Mesenchymal stem cell (in vitro differentiated cells and primary cell): Measurements from ENCODE around the gene CFAP74. TPM values are rescaled to one million over a fixed set of nuclear protein-coding genes. Genes with fewer than 3 reads are reported as not detected.

Source experiments
- DNase-seq: peaks from one replicate; pipeline ENCODE4 v3.0.0-alpha.2; 2013
- H2AFZ ChIP-seq: one replicate; pipeline ENCODE4 v1.6.1; 2013; ENCODE audit warnings: low read depth, mild to moderate bottlenecking, control low read depth, inconsistent platforms, low read length, moderate library complexity
- H2AK5ac ChIP-seq: 2 replicates; pipeline ENCODE4 v1.6.1; 2013; ENCODE audit warnings: low read length, moderate library complexity, mild to moderate bottlenecking, inconsistent platforms; ENCODE audit not compliant: severe bottlenecking
- H2BK120ac ChIP-seq: one replicate; pipeline ENCODE4 v1.6.1; 2013; ENCODE audit warnings: low read depth, mild to moderate bottlenecking, inconsistent platforms, low read length, moderate library complexity
- H2BK12ac ChIP-seq, 2 experiments: one replicate each; pipeline ENCODE4 v1.6.1; 2013; ENCODE audit warnings: inconsistent platforms in 2 of 2, low read length in 2 of 2, mild to moderate bottlenecking in 2 of 2, moderate library complexity in 2 of 2, control low read depth in 1 of 2
- H2BK15ac ChIP-seq: one replicate; pipeline ENCODE4 v1.6.1; 2013; ENCODE audit warnings: mild to moderate bottlenecking, low read depth, inconsistent platforms; ENCODE audit not compliant: poor library complexity, severe bottlenecking
- H2BK5ac ChIP-seq: 2 replicates; pipeline ENCODE4 v1.6.1; 2013; ENCODE audit warnings: low read depth, mild to moderate bottlenecking, low read length, control low read depth, inconsistent platforms; ENCODE audit not compliant: poor library complexity, severe bottlenecking
- H3K14ac ChIP-seq, 2 experiments: one replicate each; pipeline ENCODE4 v1.6.1; 2013; ENCODE audit warnings: inconsistent platforms in 2 of 2, low read length in 2 of 2, control low read depth in 1 of 2, mild to moderate bottlenecking in 1 of 2, moderate library complexity in 1 of 2
- H3K18ac ChIP-seq, 2 experiments: one replicate each; pipeline ENCODE4 v1.6.1; 2013; ENCODE audit warnings: inconsistent platforms in 2 of 2, low read length in 2 of 2, control low read depth in 1 of 2, low read depth in 1 of 2, mild to moderate bottlenecking in 1 of 2
- H3K23ac ChIP-seq, 2 experiments: one replicate each; pipeline ENCODE4 v1.6.1; 2013; ENCODE audit warnings: inconsistent platforms in 2 of 2, low read length in 2 of 2, mild to moderate bottlenecking in 2 of 2, moderate library complexity in 2 of 2, control low read depth in 1 of 2
- H3K27ac ChIP-seq: 2 replicates; pipeline ENCODE4 v1.5.1; 2013; ENCODE audit warnings: mild to moderate bottlenecking, moderate library complexity, low read length, control low read depth, inconsistent platforms; ENCODE audit not compliant: poor library complexity, severe bottlenecking
- H3K27me3 ChIP-seq, 2 experiments: 2 replicates each; pipeline versions ENCODE4 v1.6.1 to v1.7.0; 2013; ENCODE audit warnings: low read length in 2 of 2, mild to moderate bottlenecking in 2 of 2, moderate library complexity in 2 of 2, control low read depth in 1 of 2, inconsistent platforms in 1 of 2; ENCODE audit not compliant: control insufficient read depth in 1 of 2, insufficient read depth in 1 of 2
- H3K36me3 ChIP-seq, 2 experiments: 2 replicates each; pipeline versions ENCODE4 v1.6.1 to v1.7.0; 2013; ENCODE audit warnings: low read length in 2 of 2, control low read depth in 1 of 2, inconsistent platforms in 1 of 2, low read depth in 1 of 2, mild to moderate bottlenecking in 1 of 2; ENCODE audit not compliant: insufficient read depth in 2 of 2, control insufficient read depth in 1 of 2
- H3K4ac ChIP-seq, 2 experiments: one replicate each; pipeline ENCODE4 v1.6.1; 2013; ENCODE audit warnings: inconsistent platforms in 2 of 2, low read length in 2 of 2, mild to moderate bottlenecking in 2 of 2, moderate library complexity in 2 of 2, control low read depth in 1 of 2, low read depth in 1 of 2
- H3K4me1 ChIP-seq: 2 replicates; pipeline ENCODE4 v1.6.1; 2013; ENCODE audit warnings: low read depth, low read length, control low read depth; ENCODE audit not compliant: control insufficient read depth, insufficient read depth
- H3K4me2 ChIP-seq: 2 replicates; pipeline ENCODE4 v1.6.1; 2013; ENCODE audit warnings: low read length, mild to moderate bottlenecking, inconsistent platforms; ENCODE audit not compliant: poor library complexity, severe bottlenecking
- H3K4me3 ChIP-seq, 2 experiments: 2 replicates each; pipeline versions ENCODE4 v1.5.1 to v1.7.0; 2013; ENCODE audit warnings: low read length in 2 of 2, mild to moderate bottlenecking in 2 of 2, control low read depth in 1 of 2, low read depth in 1 of 2; ENCODE audit not compliant: insufficient read depth in 1 of 2
- H3K79me1 ChIP-seq: replicated peaks from 2 replicates; pipeline ENCODE4 v1.6.1; 2013; ENCODE audit warnings: mild to moderate bottlenecking, control low read depth, low read length, inconsistent platforms; ENCODE audit not compliant: poor library complexity, severe bottlenecking
- H3K9ac ChIP-seq: 2 replicates; pipeline ENCODE4 v1.7.0; 2013; ENCODE audit warnings: mild to moderate bottlenecking, low read length, moderate library complexity
- H3K9me3 ChIP-seq: 2 replicates; pipeline ENCODE4 v1.7.0; 2013; ENCODE audit warnings: mild to moderate bottlenecking, low read length; ENCODE audit not compliant: control insufficient read depth
- H4K8ac ChIP-seq: one replicate; pipeline ENCODE4 v1.6.1; 2013; ENCODE audit warnings: inconsistent platforms, mild to moderate bottlenecking, low read length, moderate library complexity
- H4K91ac ChIP-seq: one replicate; pipeline ENCODE4 v1.6.1; 2013; ENCODE audit warnings: mild to moderate bottlenecking, low read length, inconsistent platforms
- WGBS: methylation state at CpG from one replicate; pipeline ENCODE4 v1.1.7; 2013; ENCODE audit warnings: mixed read lengths; 5-methylcytosine and 5-hydroxymethylcytosine counted together
- polyA plus RNA-seq, 2 experiments: library from polyadenylated mRNA; stranded (reverse); fragments of 200-250 nt; gene quantifications; one replicate each; pipeline ENCODE4 v1.2.3, GENCODE V29; 2013

Gene CFAP74, protein sequence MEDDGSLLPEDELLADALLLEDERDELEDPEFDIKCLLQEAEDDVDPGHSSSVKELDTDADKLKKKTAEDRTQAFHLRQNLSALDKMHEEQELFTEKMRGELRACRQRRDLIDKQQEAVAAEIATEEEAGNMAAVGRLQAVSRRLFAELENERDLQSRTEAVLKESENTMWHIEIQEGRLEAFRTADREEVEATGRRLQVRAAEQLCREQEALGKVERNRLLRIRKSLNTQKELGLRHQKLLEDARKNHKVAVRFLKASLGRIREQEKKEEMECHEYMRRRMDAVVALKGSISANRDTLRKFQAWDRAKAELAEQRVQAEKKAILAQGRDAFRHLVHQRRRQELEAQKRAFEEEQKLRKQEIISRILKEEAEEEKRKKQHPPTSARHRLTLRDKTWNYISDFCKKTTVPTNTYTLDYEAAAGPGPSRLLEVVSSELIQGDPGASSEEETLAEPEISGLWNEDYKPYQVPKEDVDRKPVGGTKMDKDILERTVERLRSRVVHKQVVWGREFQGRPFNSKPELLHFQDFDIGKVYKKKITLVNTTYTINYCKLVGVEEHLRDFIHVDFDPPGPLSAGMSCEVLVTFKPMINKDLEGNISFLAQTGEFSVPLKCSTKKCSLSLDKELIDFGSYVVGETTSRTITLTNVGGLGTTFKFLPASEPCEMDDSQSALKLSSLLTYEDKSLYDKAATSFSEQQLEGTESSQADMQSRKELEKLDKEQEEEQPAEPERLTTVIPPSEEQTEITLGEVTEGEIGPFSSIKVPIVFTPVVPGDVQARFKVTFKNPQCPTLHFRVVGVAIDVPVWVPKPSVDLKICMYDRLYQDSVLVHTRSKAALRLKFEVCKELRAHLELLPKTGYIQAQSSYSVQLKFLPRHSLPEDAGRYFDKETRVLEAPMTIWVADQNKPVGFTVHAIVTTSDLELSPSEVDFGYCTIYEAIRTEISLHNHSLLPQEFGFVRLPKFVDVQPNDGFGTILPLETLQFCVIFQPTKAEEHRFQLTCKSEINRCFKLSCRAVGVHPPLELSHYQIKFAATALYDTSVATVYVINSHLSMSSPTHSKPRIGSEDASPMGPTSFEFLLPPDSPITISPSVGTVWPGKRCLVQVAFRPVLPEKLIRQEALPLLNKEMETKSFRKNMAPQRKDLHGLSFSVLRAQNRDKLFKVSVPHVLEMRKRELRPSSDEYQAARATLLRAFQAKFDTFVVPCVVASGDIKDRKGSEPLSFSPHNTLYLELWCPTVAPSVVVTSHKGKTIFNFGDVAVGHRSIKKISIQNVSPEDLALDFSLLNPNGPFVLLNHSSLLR (N-terminal part only)
- 0.14 TPM for polyA plus RNA-seq (2013, experiment 1 of 2)
- polyA plus RNA-seq (2013, experiment 2 of 2), result 0.26 TPM

DNA sequence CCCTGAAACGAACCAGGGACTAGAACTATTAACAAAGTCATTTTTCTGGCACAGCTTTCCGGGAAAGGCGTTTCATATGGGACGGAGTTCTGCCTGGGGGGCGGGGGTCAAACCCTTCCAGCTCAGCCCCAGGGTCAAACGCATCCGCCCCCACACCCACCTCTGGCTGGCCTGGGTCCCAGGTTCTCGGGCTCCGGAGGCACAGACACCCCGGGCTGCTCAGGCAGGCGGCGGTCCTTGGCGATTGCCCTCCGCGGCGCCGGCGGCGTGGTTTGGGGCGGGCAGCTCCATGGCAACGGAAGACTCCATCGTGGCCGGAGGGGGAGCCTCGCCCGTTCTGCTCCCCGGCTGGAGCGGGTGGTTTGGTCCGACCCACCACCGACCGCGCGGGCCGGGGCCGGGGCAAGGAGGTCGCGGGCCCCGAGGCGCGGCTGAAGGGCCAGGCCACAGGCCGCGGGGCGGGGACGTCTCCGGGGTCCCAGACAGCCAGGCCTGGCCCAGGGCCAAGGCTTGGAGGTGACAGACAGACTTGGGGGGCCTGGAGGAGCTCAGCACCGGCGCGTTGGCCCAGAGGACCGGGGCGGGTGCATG is at the start of gene CFAP74:
Gene CFAP74 (minus strand): TSS at position 246 of the 591 bp plus-strand sequence. CDS start 12,830 bp downstream, outside the sequence.
- H2BK5ac ChIP-seq, result no peak within 1 kb of the TSS
- no peak within 1 kb of the TSS for H4K8ac ChIP-seq
- peak within 1 kb of the TSS in 1 of 2 experiments; percentile 39 for H3K4me3 ChIP-seq
- H2BK120ac ChIP-seq, result no peak within 1 kb of the TSS
- peak within 1 kb of the TSS; percentile 43 for H3K9ac ChIP-seq
- no peak within 1 kb of the TSS for H2AFZ ChIP-seq
- no peak within 1 kb of the TSS for H3K18ac ChIP-seq
- no peak within 1 kb of the TSS for H3K23ac ChIP-seq
- no peaks in the 10 kb centered on the region for H3K36me3 ChIP-seq
- DNase-seq, result peak; percentile 65
- H2AK5ac ChIP-seq, result no peak within 1 kb of the TSS
- 7% methylated on average over 47 of the region's 49 CpGs for WGBS
- H3K9me3 ChIP-seq, result no peaks in the 10 kb centered on the region
- H4K91ac ChIP-seq, result no peak within 1 kb of the TSS
- peak within 1 kb of the TSS; percentile 83 for H3K4me2 ChIP-seq
- H3K79me1 ChIP-seq, result no peaks in the 10 kb centered on the region
- peaks cover 38 to 54% of the 10 kb centered on the region in 2 experiments for H3K27me3 ChIP-seq
- H3K14ac ChIP-seq, result no peak within 1 kb of the TSS
- H3K4ac ChIP-seq, result no peak within 1 kb of the TSS
- H2BK15ac ChIP-seq, result no peak within 1 kb of the TSS
- no peak within 1 kb of the TSS for H2BK12ac ChIP-seq
- H3K4me1 ChIP-seq, result peaks cover 7% of the 10 kb centered on the region
- no peak within 1 kb of the TSS for H3K27ac ChIP-seq

DNA sequence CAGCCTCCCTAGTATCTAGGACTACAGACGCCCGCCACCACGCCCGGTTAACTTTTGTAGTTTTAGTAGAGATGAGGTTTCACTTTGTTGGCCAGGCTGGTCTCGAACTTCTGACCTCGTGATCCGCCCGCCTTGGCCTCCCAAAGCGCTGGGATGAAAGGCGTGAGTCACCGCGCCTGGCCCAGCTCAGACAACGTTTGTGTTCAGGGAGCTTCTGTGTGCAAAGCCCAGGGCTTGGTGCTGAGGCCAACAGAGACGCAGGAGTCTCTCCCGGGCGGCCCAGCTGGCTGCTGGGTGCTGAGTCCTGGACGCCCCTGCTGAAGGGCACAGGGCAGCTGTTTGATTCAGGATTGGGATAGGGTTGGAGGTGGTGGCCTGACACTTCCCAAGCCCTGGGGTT is 49.6 kb upstream of the CFAP74 start:
- no peak overlapping the region for H2BK15ac ChIP-seq
- peaks cover 31% of the 10 kb centered on the region for H3K4me1 ChIP-seq
- H2BK120ac ChIP-seq, result no peak overlapping the region
- no peak overlapping the region for H3K4ac ChIP-seq
- WGBS, result 87% methylated on average over 17 of the region's 17 CpGs
- no peak overlapping the region for H2BK12ac ChIP-seq
- no peak overlapping the region for H2AK5ac ChIP-seq
- no peak overlapping the region for H3K4me3 ChIP-seq
- no peak overlapping the region for H2BK5ac ChIP-seq
- H3K14ac ChIP-seq, result no peak overlapping the region
- no peak overlapping the region for H3K23ac ChIP-seq
- H3K27ac ChIP-seq, result no peak overlapping the region
- no peak overlapping the region for H2AFZ ChIP-seq
- H4K8ac ChIP-seq, result no peak overlapping the region
- H3K9ac ChIP-seq, result no peak overlapping the region
- H4K91ac ChIP-seq, result no peak overlapping the region
- peaks cover 0 to 24% of the 10 kb centered on the region in 2 experiments for H3K36me3 ChIP-seq
- no peaks in the 10 kb centered on the region for H3K9me3 ChIP-seq
- H3K79me1 ChIP-seq, result peaks cover 38% of the 10 kb centered on the region
- DNase-seq, result no peak
- H3K27me3 ChIP-seq, result peaks cover 0 to 43% of the 10 kb centered on the region in 2 experiments
- H3K18ac ChIP-seq, result no peak overlapping the region
- no peak overlapping the region for H3K4me2 ChIP-seq

DNA sequence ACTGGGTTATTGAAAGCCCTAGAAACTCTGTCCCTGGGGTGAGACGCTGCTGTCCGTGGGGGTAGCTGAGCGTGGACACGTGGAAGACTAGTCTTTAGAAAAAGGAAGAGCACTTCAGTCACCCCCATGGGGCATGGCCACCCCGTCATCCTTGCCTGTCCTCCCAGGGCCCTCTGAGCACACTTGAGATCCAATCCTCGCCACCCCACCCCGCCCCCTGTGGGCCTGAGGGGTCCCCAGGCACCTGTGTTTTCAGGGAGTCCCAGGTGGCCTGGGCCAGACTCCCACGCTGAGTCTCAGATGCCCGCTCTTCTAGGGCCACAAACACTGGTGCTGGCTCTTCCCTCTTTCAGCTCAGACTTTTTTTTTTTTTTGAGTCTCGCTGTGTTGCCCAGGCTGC is 49.2 kb upstream of the CFAP74 start:
- Histone ChIP-seq H2BK120ac (no peak overlapping the region), H2BK15ac (no peak overlapping the region), H3K9ac (no peak overlapping the region), H3K23ac (no peak overlapping the region), H3K14ac (no peak overlapping the region), H3K4ac (no peak overlapping the region), H4K8ac (no peak overlapping the region), H2AFZ (no peak overlapping the region), H3K18ac (no peak overlapping the region), H3K27ac (no peak overlapping the region), H2AK5ac (no peak overlapping the region), H3K4me2 (no peak overlapping the region), H3K27me3 (peaks cover 0 to 48% of the 10 kb centered on the region in 2 experiments), H3K79me1 (peaks cover 38% of the 10 kb centered on the region), H3K36me3 (peaks cover 0 to 24% of the 10 kb centered on the region in 2 experiments), H2BK5ac (no peak overlapping the region), H3K9me3 (no peaks in the 10 kb centered on the region), H4K91ac (no peak overlapping the region), H3K4me1 (peaks cover 31% of the 10 kb centered on the region), H2BK12ac (no peak overlapping the region), H3K4me3 (no peak overlapping the region)
- WGBS, result 91% methylated on average over 9 of the region's 10 CpGs
- no peak for DNase-seq
